HepG2 (cell line): ENCODE measurements around the gene TNFRSF25.

Experiments used
- ATF3 ChIP-seq: sonication (generic); formaldehyde crosslinking; IDR thresholded peaks from 2 replicates; pipeline ENCODE4 v1.4.0; 2020; ENCODE audit warnings: missing genetic modification reagents
- BHLHE40 ChIP-seq: IDR thresholded peaks from 2 replicates; pipeline ENCODE4 v1.6.1; 2011; ENCODE audit warnings: low read length, improper control_type of control experiment
- CTCF ChIP-seq: sonication (generic); formaldehyde crosslinking; IDR thresholded peaks from 2 replicates; pipeline ENCODE4 v1.5.0; 2020; ENCODE audit warnings: mild to moderate bottlenecking, missing genetic modification reagents, moderate library complexity
- EP300 ChIP-seq, 3 experiments: sonication (generic) in 1 of 3; formaldehyde crosslinking in 1 of 3; IDR thresholded peaks; 2 replicates each; pipeline versions ENCODE4 v1.5.1 to v1.6.1; 2011 to 2020; ENCODE audit warnings: low read depth in 2 of 3, low read length in 2 of 3, borderline replicate concordance in 1 of 3, improper control_type of control experiment in 1 of 3, mild to moderate bottlenecking in 1 of 3, missing genetic modification reagents in 1 of 3, moderate library complexity in 1 of 3
- FOSL2 ChIP-seq: sonication (generic); formaldehyde crosslinking; IDR thresholded peaks from 2 replicates; pipeline ENCODE4 v1.4.0; 2020; ENCODE audit warnings: missing genetic modification reagents
- MAZ ChIP-seq, 2 experiments: sonication (generic) in 1 of 2; formaldehyde crosslinking in 1 of 2; IDR thresholded peaks; 2 replicates each; pipeline versions ENCODE4 v1.5.0 to v1.6.1; 2012 to 2020; ENCODE audit warnings: low read depth in 2 of 2, mild to moderate bottlenecking in 2 of 2, borderline replicate concordance in 1 of 2, improper control_type of control experiment in 1 of 2, low read length in 1 of 2, missing genetic modification reagents in 1 of 2, moderate library complexity in 1 of 2
- NFATC3 ChIP-seq: sonication (generic); formaldehyde crosslinking; IDR thresholded peaks from 2 replicates; pipeline ENCODE4 v1.5.1; 2020; ENCODE audit warnings: mild to moderate bottlenecking, missing genetic modification reagents
- POLR2AphosphoS5 ChIP-seq: IDR thresholded peaks from 2 replicates; pipeline ENCODE4 v1.6.1; 2012; ENCODE audit warnings: low read depth, low read length
- SMAD3 ChIP-seq: sonication (generic); formaldehyde crosslinking; IDR thresholded peaks from 2 replicates; pipeline ENCODE4 v1.4.0; 2020; ENCODE audit warnings: missing genetic modification reagents
- ZNF781 ChIP-seq: sonication (generic); formaldehyde crosslinking; IDR thresholded peaks from 2 replicates; pipeline ENCODE4 v1.5.1; 2020; ENCODE audit warnings: borderline replicate concordance, mild to moderate bottlenecking, missing genetic modification reagents; ENCODE audit errors: not compliant biosample characterization
- TF ChIP-seq, protein P1 (sequence below): sonication (generic); formaldehyde crosslinking; IDR thresholded peaks from 2 replicates; pipeline ENCODE4 v1.4.0; 2020; ENCODE audit warnings: missing genetic modification reagents
- TF ChIP-seq, protein P2 (sequence below): sonication (generic); formaldehyde crosslinking; conservative IDR thresholded peaks from 2 replicates; pipeline ENCODE4 v1.8.0; 2022; ENCODE audit warnings: missing genetic modification reagents

DNA sequence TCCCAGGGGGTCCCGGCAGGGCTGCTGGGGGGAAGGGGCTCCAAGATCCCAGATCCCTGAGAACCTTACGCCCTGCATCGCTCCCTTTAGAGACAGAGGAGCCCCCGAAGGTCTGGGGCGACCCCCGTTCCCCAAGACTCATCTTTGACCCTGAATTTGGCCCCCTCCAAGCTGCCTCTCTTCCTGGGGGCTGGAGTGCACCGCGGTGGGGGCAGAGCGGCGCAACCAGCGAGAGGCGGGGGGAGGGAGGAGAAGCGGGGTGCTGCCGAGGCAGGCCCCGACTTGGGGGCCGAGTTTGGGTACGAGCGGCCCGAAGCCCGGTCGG is 30.9 kb upstream of the TNFRSF25 start:
- TF ChIP-seq, protein P1, sequence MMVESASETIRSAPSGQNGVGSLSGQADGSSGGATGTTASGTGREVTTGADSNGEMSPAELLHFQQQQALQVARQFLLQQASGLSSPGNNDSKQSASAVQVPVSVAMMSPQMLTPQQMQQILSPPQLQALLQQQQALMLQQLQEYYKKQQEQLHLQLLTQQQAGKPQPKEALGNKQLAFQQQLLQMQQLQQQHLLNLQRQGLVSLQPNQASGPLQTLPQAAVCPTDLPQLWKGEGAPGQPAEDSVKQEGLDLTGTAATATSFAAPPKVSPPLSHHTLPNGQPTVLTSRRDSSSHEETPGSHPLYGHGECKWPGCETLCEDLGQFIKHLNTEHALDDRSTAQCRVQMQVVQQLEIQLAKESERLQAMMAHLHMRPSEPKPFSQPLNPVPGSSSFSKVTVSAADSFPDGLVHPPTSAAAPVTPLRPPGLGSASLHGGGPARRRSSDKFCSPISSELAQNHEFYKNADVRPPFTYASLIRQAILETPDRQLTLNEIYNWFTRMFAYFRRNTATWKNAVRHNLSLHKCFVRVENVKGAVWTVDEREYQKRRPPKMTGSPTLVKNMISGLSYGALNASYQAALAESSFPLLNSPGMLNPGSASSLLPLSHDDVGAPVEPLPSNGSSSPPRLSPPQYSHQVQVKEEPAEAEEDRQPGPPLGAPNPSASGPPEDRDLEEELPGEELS (CRISPR knock-in tag) = no peak
- no peak for TF ChIP-seq BHLHE40
- TF ChIP-seq NFATC3 (CRISPR knock-in tag) = no peak
- TF ChIP-seq EP300 (IDR thresholded peaks at IDR 0.05; ENCODE audit: low read depth in 2 of 2, low read length in 2 of 2) = no peak
- no peak for TF ChIP-seq EP300 (CRISPR knock-in tag; IDR thresholded peaks at IDR 0.05; ENCODE audit: borderline replicate concordance)
- TF ChIP-seq SMAD3 (CRISPR knock-in tag) = no peak
- TF ChIP-seq POLR2AphosphoS5 = no peak
- TF ChIP-seq ZNF781 = no peak
- TF ChIP-seq ATF3 (CRISPR knock-in tag) = no peak
- TF ChIP-seq, protein P2, sequence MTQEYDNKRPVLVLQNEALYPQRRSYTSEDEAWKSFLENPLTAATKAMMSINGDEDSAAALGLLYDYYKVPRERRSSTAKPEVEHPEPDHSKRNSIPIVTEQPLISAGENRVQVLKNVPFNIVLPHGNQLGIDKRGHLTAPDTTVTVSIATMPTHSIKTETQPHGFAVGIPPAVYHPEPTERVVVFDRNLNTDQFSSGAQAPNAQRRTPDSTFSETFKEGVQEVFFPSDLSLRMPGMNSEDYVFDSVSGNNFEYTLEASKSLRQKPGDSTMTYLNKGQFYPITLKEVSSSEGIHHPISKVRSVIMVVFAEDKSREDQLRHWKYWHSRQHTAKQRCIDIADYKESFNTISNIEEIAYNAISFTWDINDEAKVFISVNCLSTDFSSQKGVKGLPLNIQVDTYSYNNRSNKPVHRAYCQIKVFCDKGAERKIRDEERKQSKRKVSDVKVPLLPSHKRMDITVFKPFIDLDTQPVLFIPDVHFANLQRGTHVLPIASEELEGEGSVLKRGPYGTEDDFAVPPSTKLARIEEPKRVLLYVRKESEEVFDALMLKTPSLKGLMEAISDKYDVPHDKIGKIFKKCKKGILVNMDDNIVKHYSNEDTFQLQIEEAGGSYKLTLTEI (CRISPR knock-in tag) = no peak
- no peak for TF ChIP-seq MAZ (IDR thresholded peaks at IDR 0.05; ENCODE audit: borderline replicate concordance, low read depth, low read length)
- TF ChIP-seq MAZ (CRISPR knock-in tag; IDR thresholded peaks at IDR 0.05; ENCODE audit: low read depth) = no peak
- TF ChIP-seq CTCF (CRISPR knock-in tag) = no peak
- no peak for TF ChIP-seq FOSL2
